ENCODE results near the gene FKBP1A.

DNA sequence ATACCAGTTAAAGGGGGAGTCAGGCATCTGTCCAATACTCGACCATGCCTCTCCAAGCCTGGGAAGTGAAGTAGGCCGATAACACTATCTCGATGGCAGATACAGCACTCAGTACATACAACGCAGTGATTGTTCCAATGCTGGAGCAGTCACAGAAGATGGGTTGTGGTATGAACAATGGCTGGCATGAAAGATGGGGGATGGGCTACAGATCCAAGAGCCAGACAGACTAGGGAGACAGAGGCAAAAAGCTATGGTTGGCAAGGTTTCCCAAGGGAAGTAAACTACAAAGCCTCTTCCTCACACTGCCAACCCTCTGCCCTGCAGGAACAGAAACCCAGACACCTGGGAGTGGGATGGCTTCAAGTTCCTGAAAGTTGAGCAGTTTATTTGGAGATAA, 19.2 kb downstream of the FKBP1A start:
- TF ChIP-seq POLR2A (IDR thresholded peaks at IDR 0.05): no peak
- no peak for TF ChIP-seq CTCF (IDR thresholded peaks at IDR 0.05)

Measured in testis (tissue), 2 donors.